Neural progenitor cell (in vitro differentiated cells): ENCODE results near the gene ZNF146. TPM values are rescaled to one million over a fixed set of nuclear protein-coding genes. Genes with fewer than 3 reads are reported as not detected.

Experiments used
- DNase-seq: peaks from one replicate; pipeline ENCODE4 v3.0.0-alpha.2; 2016; ENCODE audit warnings: low spot score
- H2AFZ ChIP-seq: fragments of 200-600 bp; sonication (generic); replicated peaks from 2 replicates; pipeline ENCODE4 v1.6.1; 2016; ENCODE audit warnings: antibody characterized with exemption
- H3F3A ChIP-seq: fragments of 200-600 bp; sonication (generic); 2 replicates; pipeline ENCODE4 v1.6.1; 2016; ENCODE audit warnings: antibody characterized with exemption, low read depth
- H3K27ac ChIP-seq: fragments of 200-600 bp; sonication (generic); 2 replicates; pipeline ENCODE4 v1.5.1; 2016; ENCODE audit warnings: mild to moderate bottlenecking
- H3K27me3 ChIP-seq: fragments of 200-600 bp; sonication (generic); 2 replicates; pipeline ENCODE4 v1.6.1; 2016; ENCODE audit warnings: mild to moderate bottlenecking, moderate library complexity
- H3K36me3 ChIP-seq: fragments of 200-600 bp; sonication (generic); 2 replicates; pipeline ENCODE4 v1.5.1; 2016
- H3K4me1 ChIP-seq: fragments of 200-600 bp; sonication (generic); 2 replicates; pipeline ENCODE4 v1.6.1; 2016; ENCODE audit warnings: mixed run types
- H3K4me2 ChIP-seq: fragments of 200-600 bp; sonication (generic); 2 replicates; pipeline ENCODE4 v1.6.1; 2016
- H3K4me3 ChIP-seq: fragments of 200-600 bp; sonication (generic); 2 replicates; pipeline ENCODE4 v1.5.1; 2016
- H3K79me2 ChIP-seq: fragments of 200-600 bp; sonication (generic); 2 replicates; pipeline ENCODE4 v1.6.1; 2016; ENCODE audit warnings: low read depth
- H3K9ac ChIP-seq: fragments of 200-600 bp; sonication (generic); 2 replicates; pipeline ENCODE4 v1.6.1; 2016
- H3K9me3 ChIP-seq: fragments of 200-600 bp; sonication (generic); 2 replicates; pipeline ENCODE4 v1.5.1; 2016; ENCODE audit warnings: low read depth
- H4K20me1 ChIP-seq: fragments of 200-600 bp; sonication (generic); 2 replicates; pipeline ENCODE4 v1.6.1; 2016; ENCODE audit warnings: low read depth
- H3K27ac Mint-ChIP-seq: 3 replicates; pipeline ENCODE4 v1.8.0; 2021; ENCODE audit warnings: mixed read lengths
- H3K27me3 Mint-ChIP-seq: 2 replicates; pipeline ENCODE4 v1.8.0; 2022; ENCODE audit warnings: low read depth, mild to moderate bottlenecking, inconsistent platforms, moderate library complexity, mixed read lengths; ENCODE audit not compliant: insufficient read depth
- H3K36me3 Mint-ChIP-seq: 3 replicates; pipeline ENCODE4 v1.8.0; 2021; ENCODE audit warnings: mixed read lengths
- H3K4me1 Mint-ChIP-seq: 3 replicates; pipeline ENCODE4 v1.8.0; 2021; ENCODE audit warnings: mixed read lengths
- H3K4me3 Mint-ChIP-seq: 3 replicates; pipeline ENCODE4 v1.8.0; 2021; ENCODE audit warnings: mild to moderate bottlenecking, moderate library complexity, mixed read lengths
- H3K9me3 Mint-ChIP-seq: 3 replicates; pipeline ENCODE4 v1.8.0; 2020; ENCODE audit warnings: mixed read lengths
- CTCF ChIP-seq: fragments of 200-600 bp; sonication (generic); IDR thresholded peaks from 2 replicates; pipeline ENCODE4 v1.5.1; 2017; ENCODE audit warnings: antibody characterized with exemption, mild to moderate bottlenecking
- EZH2 ChIP-seq: fragments of 200-600 bp; sonication (generic); IDR thresholded peaks from 2 replicates; pipeline ENCODE4 v1.6.1; 2017; ENCODE audit warnings: antibody characterized with exemption, mild to moderate bottlenecking, moderate library complexity
- EZH2phosphoT487 ChIP-seq: fragments of 200-600 bp; sonication (generic); IDR thresholded peaks from 2 replicates; pipeline ENCODE4 v1.6.1; 2017; ENCODE audit warnings: antibody characterized with exemption
- total RNA-seq: library from RNA; depleted of rRNA; stranded (reverse); fragments of >200 nt; gene quantifications from 2 replicates; pipeline ENCODE4 v1.2.3, GENCODE V29; 2015; ENCODE audit warnings: low replicate concordance

Gene ZNF146
- total RNA-seq, 1 donor from 2014 or later: 282 TPM

- peaks cover 3% of the 10 kb centered on the region for H3K4me1 Mint-ChIP-seq
- no peak overlapping the region for H3K4me2 ChIP-seq
- H2AFZ ChIP-seq: no peak overlapping the region
- H3K36me3 Mint-ChIP-seq: peaks cover 16% of the 10 kb centered on the region
- peaks cover 6% of the 10 kb centered on the region for H3K27me3 Mint-ChIP-seq
- no peak overlapping the region for H3K27ac ChIP-seq
- H3F3A ChIP-seq: no peaks in the 10 kb centered on the region
- H3K4me1 ChIP-seq: no peaks in the 10 kb centered on the region
- no peak overlapping the region for H3K9ac ChIP-seq
- DNase-seq: no peak
- no peak overlapping the region for H3K4me3 Mint-ChIP-seq
- H3K4me3 ChIP-seq: no peak overlapping the region
- H3K36me3 ChIP-seq: no peaks in the 10 kb centered on the region
- H3K27ac Mint-ChIP-seq: no peak overlapping the region
- peaks cover 43% of the 10 kb centered on the region for H3K9me3 Mint-ChIP-seq
- H3K9me3 ChIP-seq: no peaks in the 10 kb centered on the region
- no peaks in the 10 kb centered on the region for H3K79me2 ChIP-seq
- H3K27me3 ChIP-seq: no peaks in the 10 kb centered on the region
- TF ChIP-seq CTCF (no peak), EZH2phosphoT487 (no peak), EZH2 (no peak)
- no peaks in the 10 kb centered on the region for H4K20me1 ChIP-seq
Observed at GRCh38 chr19:36254848-36255247, 39.9 kb downstream of the ZNF146 start.

GRCh38 chr19:36255316-36255715 is 40.4 kb downstream of the ZNF146 start:
- Mint-ChIP-seq H3K36me3 (peaks cover 16% of the 10 kb centered on the region), H3K4me3 (no peak overlapping the region), H3K4me1 (peaks cover 3% of the 10 kb centered on the region), H3K9me3 (peaks cover 43% of the 10 kb centered on the region), H3K27me3 (peaks cover 6% of the 10 kb centered on the region), H3K27ac (no peak overlapping the region)
- DNase-seq: no peak
- Histone ChIP-seq H3K9ac (no peak overlapping the region), H3K79me2 (no peaks in the 10 kb centered on the region), H4K20me1 (no peaks in the 10 kb centered on the region), H3K27me3 (no peaks in the 10 kb centered on the region), H3K27ac (no peak overlapping the region), H3F3A (no peaks in the 10 kb centered on the region), H3K9me3 (no peaks in the 10 kb centered on the region), H3K4me3 (no peak overlapping the region), H2AFZ (no peak overlapping the region), H3K36me3 (no peaks in the 10 kb centered on the region), H3K4me2 (no peak overlapping the region), H3K4me1 (no peaks in the 10 kb centered on the region)
- TF ChIP-seq EZH2 (no peak), CTCF (no peak), EZH2phosphoT487 (no peak)

- Histone ChIP-seq H3K4me2 (no peak overlapping the region), H3K79me2 (no peaks in the 10 kb centered on the region), H4K20me1 (no peaks in the 10 kb centered on the region), H3K36me3 (no peaks in the 10 kb centered on the region), H2AFZ (no peak overlapping the region), H3F3A (no peaks in the 10 kb centered on the region), H3K9ac (no peak overlapping the region), H3K27ac (no peak overlapping the region), H3K27me3 (no peaks in the 10 kb centered on the region), H3K4me1 (no peaks in the 10 kb centered on the region), H3K4me3 (no peak overlapping the region), H3K9me3 (no peaks in the 10 kb centered on the region)
- H3K27me3 Mint-ChIP-seq: peaks cover 6% of the 10 kb centered on the region
- H3K4me1 Mint-ChIP-seq: peaks cover 3% of the 10 kb centered on the region
- no peak overlapping the region for H3K27ac Mint-ChIP-seq
- H3K9me3 Mint-ChIP-seq: peaks cover 43% of the 10 kb centered on the region
- H3K36me3 Mint-ChIP-seq: peaks cover 16% of the 10 kb centered on the region
- no peak for DNase-seq
- peak overlapping the region; percentile 72 for H3K4me3 Mint-ChIP-seq
- TF ChIP-seq EZH2phosphoT487: no peak
- no peak for TF ChIP-seq CTCF
- no peak for TF ChIP-seq EZH2
Observed at GRCh38 chr19:36256064-36256463, 41.2 kb downstream of the ZNF146 start.
